Left lung (tissue), 10 donors: ENCODE data around the gene ZMYM3. TPM values are rescaled to one million over a fixed set of nuclear protein-coding genes. Genes with fewer than 3 reads are reported as not detected.
A peak's percentile ranks its signal among the peaks of the same experiment; 100 is the strongest.

Experiments
- ATAC-seq: fragments of 200-7000 bp; cut with Tn5 transposase; one replicate; pipeline ENCODE4 v1.9.1; 2020; ENCODE audit warnings: moderate library complexity
- DNase-seq, 4 donors: peaks; one replicate each; pipeline ENCODE4 v3.0.0-alpha.2; 2013 to 2020
- H3K27ac ChIP-seq, 2 donors: fragments of 200-600 bp; sonication (generic) in 1 of 2; one replicate each; pipeline versions ENCODE4 v1.5.0 to v1.8.0; 2020 to 2021
- H3K27me3 ChIP-seq, 2 donors: fragments of 200-600 bp; sonication (generic) in 1 of 2; one replicate each; pipeline versions ENCODE4 v1.5.0 to v1.8.0; 2020 to 2021
- H3K36me3 ChIP-seq, 2 donors: fragments of 200-600 bp; sonication (generic) in 1 of 2; one replicate each; pipeline versions ENCODE4 v1.5.0 to v1.8.0; 2020 to 2021
- H3K4me1 ChIP-seq, 2 donors: fragments of 200-600 bp; one replicate each; pipeline ENCODE4 v1.8.0; 2021
- H3K4me3 ChIP-seq, 2 donors: fragments of 200-600 bp; sonication (generic) in 1 of 2; one replicate each; pipeline versions ENCODE4 v1.5.0 to v1.8.0; 2020 to 2021; ENCODE audit warnings: mild to moderate bottlenecking in 1 of 2
- H3K9me3 ChIP-seq, 2 donors: fragments of 200-600 bp; sonication (generic) in 1 of 2; one replicate each; pipeline versions ENCODE4 v1.5.0 to v1.8.0; 2020 to 2021
- intact Hi-C, 2 donors: fragments of 100-400 bp; cut with DNase I; formaldehyde crosslinking; loops; one replicate each; pipeline versions ENCODE4 v1.11.2 to v1.14.2; 2022
- polyA plus RNA-seq, 6 donors: library from polyadenylated mRNA; unstranded; fragments of 120-200 nt; gene quantifications; one replicate each; pipeline ENCODE4 v1.2.1, GENCODE V29; 2013; ENCODE audit not compliant: insufficient read length in 6 of 6
- total RNA-seq, 2 donors: library from RNA; stranded (reverse); fragmentation: NEBNext Ultra II Directional; extraction: Animal tissue kit (Norgen Biotek cat#: 25700); gene quantifications; one replicate each; pipeline ENCODE4 v1.2.1, GENCODE V29; 2021
- TF ChIP-seq, protein P1 (sequence below), 2 donors: fragments of 200-600 bp; sonication (generic) in 1 of 2; IDR thresholded peaks; one replicate each; pipeline versions ENCODE4 v1.5.0 to v1.8.0; 2021; ENCODE audit warnings: antibody characterized with exemption in 2 of 2
- donor health status: DM: no; HTN: yes; CAD: no.
- donor health status: DM: no; HTN: no; CAD: no.

The ZMYM3 gene
- total and polyA plus RNA-seq, 8 donors: 19.5 to 63.8 (median 59.5) TPM

DNA sequence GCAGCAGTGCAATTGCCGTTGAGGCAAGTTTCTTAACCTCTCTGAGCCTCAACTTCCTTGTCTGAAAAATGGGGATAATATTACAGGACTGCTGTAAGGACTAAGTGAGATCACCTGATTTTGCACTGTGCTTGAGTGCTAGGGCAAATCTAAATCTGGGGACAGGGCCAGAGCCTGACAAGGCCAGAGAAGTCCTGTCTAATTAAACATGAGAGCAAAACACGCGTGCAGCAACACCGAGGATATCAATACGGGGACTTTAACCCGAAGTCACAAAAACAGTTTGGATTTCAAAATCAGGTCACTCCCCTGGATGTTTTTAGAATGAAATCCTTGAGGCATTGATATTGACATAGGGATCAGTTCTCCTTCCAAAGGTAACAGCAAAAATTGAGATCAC is 36.6 kb downstream of the ZMYM3 start:
- H3K27ac ChIP-seq: no peak overlapping the region
- no peaks in the 10 kb centered on the region for H3K9me3 ChIP-seq
- ATAC-seq (no peak), DNase-seq (no peak)
- H3K27me3 ChIP-seq: no peaks in the 10 kb centered on the region
- H3K36me3 ChIP-seq: no peaks in the 10 kb centered on the region
- TF ChIP-seq, protein P1, sequence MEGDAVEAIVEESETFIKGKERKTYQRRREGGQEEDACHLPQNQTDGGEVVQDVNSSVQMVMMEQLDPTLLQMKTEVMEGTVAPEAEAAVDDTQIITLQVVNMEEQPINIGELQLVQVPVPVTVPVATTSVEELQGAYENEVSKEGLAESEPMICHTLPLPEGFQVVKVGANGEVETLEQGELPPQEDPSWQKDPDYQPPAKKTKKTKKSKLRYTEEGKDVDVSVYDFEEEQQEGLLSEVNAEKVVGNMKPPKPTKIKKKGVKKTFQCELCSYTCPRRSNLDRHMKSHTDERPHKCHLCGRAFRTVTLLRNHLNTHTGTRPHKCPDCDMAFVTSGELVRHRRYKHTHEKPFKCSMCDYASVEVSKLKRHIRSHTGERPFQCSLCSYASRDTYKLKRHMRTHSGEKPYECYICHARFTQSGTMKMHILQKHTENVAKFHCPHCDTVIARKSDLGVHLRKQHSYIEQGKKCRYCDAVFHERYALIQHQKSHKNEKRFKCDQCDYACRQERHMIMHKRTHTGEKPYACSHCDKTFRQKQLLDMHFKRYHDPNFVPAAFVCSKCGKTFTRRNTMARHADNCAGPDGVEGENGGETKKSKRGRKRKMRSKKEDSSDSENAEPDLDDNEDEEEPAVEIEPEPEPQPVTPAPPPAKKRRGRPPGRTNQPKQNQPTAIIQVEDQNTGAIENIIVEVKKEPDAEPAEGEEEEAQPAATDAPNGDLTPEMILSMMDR (IDR thresholded peaks at IDR 0.05): no peak
- H3K4me3 ChIP-seq: no peak overlapping the region
- intact Hi-C loops: no loop called here
- no peaks in the 10 kb centered on the region for H3K4me1 ChIP-seq

DNA sequence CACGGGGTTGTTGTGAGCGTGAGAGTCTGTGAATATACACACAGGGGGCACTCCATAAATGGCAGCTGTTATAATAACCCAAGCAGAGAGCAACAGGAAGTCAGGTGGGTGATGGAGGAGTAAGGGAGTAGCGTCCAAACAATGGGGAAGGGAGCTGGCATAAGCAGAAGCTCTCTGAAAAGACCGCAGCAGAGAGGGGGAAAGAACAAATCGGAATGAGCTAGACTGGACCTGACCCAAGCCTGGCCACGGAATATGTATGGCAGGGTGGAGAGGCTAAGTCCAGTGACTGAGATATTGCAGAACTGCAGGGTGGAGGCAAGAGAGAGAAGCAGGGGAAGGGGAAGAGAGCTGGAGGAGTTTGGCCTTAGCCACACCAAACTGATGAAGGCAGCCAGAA is 37.5 kb downstream of the ZMYM3 start:
- H3K27ac ChIP-seq: no peak overlapping the region
- TF ChIP-seq, protein P1 (IDR thresholded peaks at IDR 0.05): no peak
- H3K36me3 ChIP-seq: no peaks in the 10 kb centered on the region
- H3K9me3 ChIP-seq: no peaks in the 10 kb centered on the region
- intact Hi-C loops: no loop called here
- no peaks in the 10 kb centered on the region for H3K27me3 ChIP-seq
- DNase-seq (no peak), ATAC-seq (peak; percentile 16)
- H3K4me1 ChIP-seq: no peaks in the 10 kb centered on the region
- no peak overlapping the region for H3K4me3 ChIP-seq

DNA sequence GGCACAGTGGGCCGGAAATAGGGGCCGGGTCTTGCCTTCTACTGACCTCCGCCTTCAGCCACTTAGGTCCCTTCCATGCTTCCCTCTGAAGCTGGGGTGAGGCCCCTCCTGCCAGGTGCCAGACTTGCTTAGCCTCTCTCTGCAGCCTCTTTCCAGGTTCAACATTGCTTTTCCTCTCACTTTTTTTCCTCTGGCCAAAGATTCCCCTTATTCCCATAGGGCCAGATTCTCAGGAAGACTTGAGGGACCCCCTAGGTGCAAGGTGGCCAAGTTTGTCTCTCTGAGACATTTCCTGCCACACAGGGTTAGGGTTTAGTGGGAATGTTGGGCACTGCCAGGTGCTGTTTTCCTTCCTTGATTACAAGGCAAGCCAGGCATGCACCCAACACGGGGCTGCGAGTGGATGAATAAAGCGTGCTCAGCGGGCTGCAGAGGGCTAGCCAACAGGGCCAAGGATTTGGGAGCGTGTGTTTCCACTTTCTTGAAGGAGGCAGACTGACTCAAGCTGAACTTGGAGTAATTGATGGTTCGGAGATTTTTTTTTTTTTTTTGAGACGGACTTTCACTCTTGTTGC is 38.5 kb downstream of the ZMYM3 start:
- H3K27ac ChIP-seq: no peak overlapping the region
- no peaks in the 10 kb centered on the region for H3K9me3 ChIP-seq
- H3K4me1 ChIP-seq: no peaks in the 10 kb centered on the region
- ATAC-seq: peak; percentile 58
- intact Hi-C loops: no loop called here
- H3K27me3 ChIP-seq: no peaks in the 10 kb centered on the region
- no peak overlapping the region for H3K4me3 ChIP-seq
- DNase-seq: no peak
- TF ChIP-seq, protein P1 (IDR thresholded peaks at IDR 0.05): no peak
- no peaks in the 10 kb centered on the region for H3K36me3 ChIP-seq

DNA sequence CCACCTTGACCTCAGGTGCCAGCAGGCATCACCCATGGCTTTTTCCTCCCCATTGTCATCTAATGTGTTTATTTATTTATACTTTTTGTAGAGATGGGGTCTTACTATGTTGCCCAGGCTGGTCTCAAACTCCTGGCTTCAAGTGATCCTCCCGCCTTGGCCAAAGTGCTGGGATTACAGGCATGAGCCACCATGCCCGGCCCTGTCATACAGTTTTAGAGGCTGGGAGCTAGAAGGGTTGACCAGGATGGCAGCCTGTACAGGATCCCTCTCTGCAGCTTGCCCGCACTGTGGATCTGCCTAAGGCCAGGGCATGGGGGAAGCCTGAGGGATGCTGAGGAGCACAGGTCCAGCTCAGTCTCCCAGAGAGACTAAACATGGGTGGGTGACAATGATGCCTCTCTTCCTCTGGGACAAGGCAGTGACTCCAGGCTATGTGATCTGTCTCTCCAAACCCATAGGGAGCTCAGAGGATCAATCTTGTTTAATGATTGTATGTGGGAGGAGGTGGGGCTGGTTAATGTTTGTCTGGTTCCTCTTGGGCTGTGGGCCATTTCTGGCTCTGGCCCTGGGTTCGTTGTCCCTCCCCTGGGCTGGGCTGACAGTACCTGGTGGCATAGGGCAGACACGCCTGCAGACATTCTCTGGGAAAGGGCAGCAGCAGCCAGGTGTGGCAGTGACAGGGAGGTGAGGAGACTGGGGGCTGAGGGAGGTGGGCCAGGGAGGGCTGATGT is 39.2 kb downstream of the ZMYM3 start:
- no peaks in the 10 kb centered on the region for H3K36me3 ChIP-seq
- intact Hi-C loops: no loop called here
- ATAC-seq (peak; percentile 54), DNase-seq (no peak)
- TF ChIP-seq, protein P1 (IDR thresholded peaks at IDR 0.05): no peak
- H3K4me1 ChIP-seq: no peaks in the 10 kb centered on the region
- no peak overlapping the region for H3K27ac ChIP-seq
- H3K4me3 ChIP-seq: no peak overlapping the region
- H3K27me3 ChIP-seq: no peaks in the 10 kb centered on the region
- H3K9me3 ChIP-seq: no peaks in the 10 kb centered on the region

DNA sequence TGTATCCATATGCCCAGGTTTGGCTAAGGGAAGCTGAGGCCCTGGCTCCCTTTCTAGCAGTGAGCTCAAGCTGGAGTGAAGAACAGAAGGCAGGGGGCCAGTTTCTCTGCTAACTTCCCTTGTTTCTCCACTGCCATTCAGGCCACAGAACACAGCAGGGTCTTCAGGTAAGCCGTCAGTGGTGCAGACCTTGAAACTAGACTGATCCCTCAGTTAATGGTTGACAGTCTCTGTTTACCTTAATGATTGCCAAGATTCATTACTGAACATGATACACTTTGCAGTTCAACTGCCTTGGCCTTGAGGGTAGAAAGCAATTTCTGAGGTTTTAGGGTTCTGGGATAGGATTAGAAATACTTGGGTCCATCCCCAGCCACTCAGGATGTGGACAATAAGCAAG is 39.8 kb downstream of the ZMYM3 start:
- H3K9me3 ChIP-seq: no peaks in the 10 kb centered on the region
- H3K27me3 ChIP-seq: no peaks in the 10 kb centered on the region
- H3K4me1 ChIP-seq: no peaks in the 10 kb centered on the region
- intact Hi-C loops: no loop called here
- TF ChIP-seq, protein P1 (IDR thresholded peaks at IDR 0.05): no peak
- DNase-seq: no peak
- no peak for ATAC-seq
- H3K27ac ChIP-seq: no peak overlapping the region
- H3K36me3 ChIP-seq: no peaks in the 10 kb centered on the region
- no peak overlapping the region for H3K4me3 ChIP-seq
